GM23338 (cell line): ENCODE measurements around the gene RESP18. TPM values are rescaled to one million over a fixed set of nuclear protein-coding genes. Genes with fewer than 3 reads are reported as not detected.

ENCODE experiments used
- ATAC-seq: fragments of 200-7000 bp; cut with Tn5 transposase; 3 replicates; pipeline ENCODE4 v1.9.1; 2020
- DNase-seq: peaks from one replicate; pipeline ENCODE4 v3.0.0-alpha.2; 2015; ENCODE audit warnings: low spot score
- H2AFZ ChIP-seq: fragments of 200-600 bp; sonication (generic); 2 replicates; pipeline ENCODE4 v1.8.0; 2016; ENCODE audit warnings: antibody characterized with exemption, mild to moderate bottlenecking, moderate library complexity
- H3F3A ChIP-seq: fragments of 200-600 bp; sonication (generic); replicated peaks from 2 replicates; pipeline ENCODE4 v1.8.0; 2017; ENCODE audit warnings: antibody characterized with exemption, mixed run types, low read depth
- H3K27ac ChIP-seq: fragments of 200-600 bp; sonication (generic); 2 replicates; pipeline ENCODE4 v1.6.1; 2016; ENCODE audit warnings: low read depth
- H3K27me3 ChIP-seq: fragments of 200-600 bp; sonication (generic); 2 replicates; pipeline ENCODE4 v1.8.0; 2016; ENCODE audit warnings: mild to moderate bottlenecking, mixed run types, moderate library complexity; ENCODE audit not compliant: insufficient read depth
- H3K36me3 ChIP-seq: fragments of 200-600 bp; sonication (generic); 2 replicates; pipeline ENCODE4 v1.8.0; 2016; ENCODE audit warnings: mild to moderate bottlenecking; ENCODE audit not compliant: insufficient read depth
- H3K4me1 ChIP-seq: fragments of 200-600 bp; sonication (generic); 2 replicates; pipeline ENCODE4 v1.8.0; 2016; ENCODE audit warnings: mild to moderate bottlenecking, moderate library complexity; ENCODE audit not compliant: insufficient read depth
- H3K4me2 ChIP-seq: fragments of 200-600 bp; sonication (generic); 2 replicates; pipeline ENCODE4 v1.7.1; 2017; ENCODE audit warnings: mixed run types
- H3K4me3 ChIP-seq: fragments of 200-600 bp; sonication (generic); 2 replicates; pipeline ENCODE4 v1.6.1; 2016; ENCODE audit warnings: mixed run types
- H3K79me2 ChIP-seq: fragments of 200-600 bp; sonication (generic); replicated peaks from 2 replicates; pipeline ENCODE4 v1.8.0; 2017; ENCODE audit warnings: mild to moderate bottlenecking; ENCODE audit not compliant: insufficient read depth
- H3K9me2 ChIP-seq: fragments of 200-600 bp; sonication (generic); 2 replicates; pipeline ENCODE4 v1.8.0; 2017; ENCODE audit not compliant: insufficient read depth
- H4K20me1 ChIP-seq: fragments of 200-600 bp; sonication (generic); replicated peaks from 2 replicates; pipeline ENCODE4 v1.8.0; 2017; ENCODE audit warnings: mild to moderate bottlenecking; ENCODE audit not compliant: insufficient read depth
- H3K27ac Mint-ChIP-seq: 2 replicates; pipeline ENCODE4 v1.8.0; 2020; ENCODE audit warnings: inconsistent platforms, mild to moderate bottlenecking, moderate library complexity, mixed read lengths
- H3K27me3 Mint-ChIP-seq: 3 replicates; pipeline ENCODE4 v1.8.0; 2022; ENCODE audit warnings: low read depth, mild to moderate bottlenecking, moderate library complexity, mixed read lengths, inconsistent platforms; ENCODE audit not compliant: insufficient read depth, poor library complexity
- H3K36me3 Mint-ChIP-seq: 3 replicates; pipeline ENCODE4 v1.8.0; 2021; ENCODE audit warnings: low read depth, mild to moderate bottlenecking, inconsistent platforms, moderate library complexity, mixed read lengths
- H3K4me1 Mint-ChIP-seq: 3 replicates; pipeline ENCODE4 v1.8.0; 2020; ENCODE audit warnings: mild to moderate bottlenecking, inconsistent platforms, mixed read lengths
- H3K4me3 Mint-ChIP-seq: 3 replicates; pipeline ENCODE4 v1.8.0; 2021; ENCODE audit warnings: moderate library complexity, mild to moderate bottlenecking, inconsistent platforms, mixed read lengths
- H3K9me3 Mint-ChIP-seq: 3 replicates; pipeline ENCODE4 v1.8.0; 2020; ENCODE audit warnings: moderate library complexity, mild to moderate bottlenecking, inconsistent platforms, mixed read lengths
- CREB1 ChIP-seq: fragments of 250-450 bp; sonication (Bioruptor Pico); IDR thresholded peaks from 2 replicates; pipeline ENCODE4 v1.5.0; 2020; ENCODE audit warnings: low read depth, mild to moderate bottlenecking, moderate library complexity
- CTCF ChIP-seq, 2 experiments: fragments of 200-600 bp in 1 of 2; sonication (generic) in 1 of 2; conservative IDR thresholded peaks; 2 replicates each; pipeline versions ENCODE4 v1.5.1 to v1.6.1; 2016 to 2017; ENCODE audit warnings: antibody characterized with exemption in 2 of 2, low read depth in 2 of 2, mild to moderate bottlenecking in 2 of 2, moderate library complexity in 1 of 2
- ETS1 ChIP-seq: IDR thresholded peaks from 2 replicates; pipeline ENCODE4 v1.6.1; 2016; ENCODE audit warnings: antibody characterized with exemption
- EZH2 ChIP-seq: fragments of 200-600 bp; sonication (generic); IDR thresholded peaks from one replicate; pipeline ENCODE4 v1.8.0; 2017; ENCODE audit warnings: antibody characterized with exemption, mild to moderate bottlenecking, low read depth; ENCODE audit not compliant: unreplicated experiment
- POLR2AphosphoS5 ChIP-seq: IDR thresholded peaks from 2 replicates; pipeline ENCODE4 v1.6.1; 2016; ENCODE audit warnings: antibody characterized with exemption, low read depth
- STAT1 ChIP-seq: IDR thresholded peaks from one replicate; pipeline ENCODE4 v1.6.1; 2016; ENCODE audit warnings: antibody characterized with exemption; ENCODE audit not compliant: unreplicated experiment
- polyA plus RNA-seq: library from polyadenylated mRNA; unstranded; fragments of >200 nt; fragmentation: Nextera tagmentation; extraction: Ambion mirVana; gene quantifications from 2 replicates; pipeline ENCODE4 v1.2.1, GENCODE V29; 2016
- total RNA-seq: library from RNA; depleted of rRNA; stranded (reverse); fragments of >200 nt; shearing (Covaris generic); gene quantifications from 2 replicates; pipeline ENCODE4 v1.2.3, GENCODE V29; 2014

The RESP18 gene
- total and polyA plus RNA-seq, 2 experiments from 2014 or later: not detected

GRCh38 chr2:219279151-219279915 lies 53.2 kb downstream of the RESP18 start, which contains the start of gene DNAJB2:
TSS of gene DNAJB2 (plus strand) at chr2:219279366. CDS start at chr2:219279834, 468 bp downstream.
- Mint-ChIP-seq H3K36me3 (peaks cover 11% of the 10 kb centered on the region; the same call in 2 of the 3 replicates), H3K4me3 (peak within 1 kb of the TSS; percentile 85), H3K9me3 (no peaks in the 10 kb centered on the region), H3K4me1 (peaks cover 37% of the 10 kb centered on the region), H3K27me3 (peaks cover 18% of the 10 kb centered on the region), H3K27ac (peak within 1 kb of the TSS; percentile 92)
- Histone ChIP-seq H3K27ac (peak within 1 kb of the TSS; percentile 13; the same call in 1 of the 2 replicates), H3K79me2 (no peaks in the 10 kb centered on the region), H4K20me1 (no peaks in the 10 kb centered on the region), H3K27me3 (no peaks in the 10 kb centered on the region), H3K4me1 (peaks cover 29% of the 10 kb centered on the region), H3K4me3 (peak within 1 kb of the TSS; percentile 83), H3F3A (no peaks in the 10 kb centered on the region), H3K9me2 (no peaks in the 10 kb centered on the region), H2AFZ (peak within 1 kb of the TSS; percentile 72), H3K36me3 (no peaks in the 10 kb centered on the region; the same call in 1 of the 2 replicates), H3K4me2 (peak within 1 kb of the TSS; percentile 95)
- ATAC-seq (peak; percentile 83), DNase-seq (peak; percentile 98)
- TF ChIP-seq POLR2AphosphoS5: peak; percentile 52
- no peak for TF ChIP-seq STAT1
- peak; percentile 89 for TF ChIP-seq CREB1 (CRISPR knock-in tag)
- no peak for TF ChIP-seq ETS1
- no peak for TF ChIP-seq CTCF (conservative IDR thresholded peaks at IDR 0.05; ENCODE audit: low read depth in 2 of 2)

- no peaks in the 10 kb centered on the region for H4K20me1 ChIP-seq
- H3K36me3 Mint-ChIP-seq: peaks cover 11% of the 10 kb centered on the region; the same call in 2 of the 3 replicates
- no peaks in the 10 kb centered on the region for H3K27me3 ChIP-seq
- no peak for TF ChIP-seq EZH2
- TF ChIP-seq ETS1: 0 out of 2 replicates have a peak, but pooled peaks have one; percentile 6
- peak overlapping the region; percentile 85 for H3K4me3 Mint-ChIP-seq
- no peaks in the 10 kb centered on the region; the same call in 1 of the 2 replicates for H3K36me3 ChIP-seq
- H2AFZ ChIP-seq: 0 out of 2 replicates have a peak overlapping the region, but pooled peaks have one; percentile 33
- peaks cover 35% of the 10 kb centered on the region for H3K4me1 ChIP-seq
- H3K9me2 ChIP-seq: no peaks in the 10 kb centered on the region
- H3K4me1 Mint-ChIP-seq: peaks cover 41% of the 10 kb centered on the region
- ATAC-seq: peak; percentile 40
- H3K9me3 Mint-ChIP-seq: no peaks in the 10 kb centered on the region
- no peaks in the 10 kb centered on the region for H3F3A ChIP-seq
- peak overlapping the region; percentile 83 for H3K4me3 ChIP-seq
- peaks cover 16% of the 10 kb centered on the region for H3K27me3 Mint-ChIP-seq
- DNase-seq: no peak
- peak overlapping the region; percentile 13; the same call in 1 of the 2 replicates for H3K27ac ChIP-seq
- peak overlapping the region; percentile 95 for H3K4me2 ChIP-seq
- no peaks in the 10 kb centered on the region for H3K79me2 ChIP-seq
- peak overlapping the region; percentile 92 for H3K27ac Mint-ChIP-seq
Observed at GRCh38 chr2:219278655-219279150, 53.8 kb downstream of the RESP18 start.
